KMS-11 (cell line): ENCODE results near the gene PIK3IP1.

Experiments
- H2AFZ ChIP-seq: fragments of 200-600 bp; sonication (generic); 2 replicates; pipeline ENCODE4 v1.6.1; 2016; ENCODE audit warnings: antibody characterized with exemption, mixed run types, low read depth
- H3K27ac ChIP-seq: fragments of 200-600 bp; sonication (generic); 2 replicates; pipeline ENCODE4 v1.6.1; 2016; ENCODE audit warnings: mild to moderate bottlenecking, mixed run types
- H3K27me3 ChIP-seq: fragments of 200-600 bp; sonication (generic); 2 replicates; pipeline ENCODE4 v1.6.1; 2017; ENCODE audit warnings: mild to moderate bottlenecking, low read depth, mixed run types, moderate library complexity; ENCODE audit not compliant: insufficient read depth
- H3K36me3 ChIP-seq: fragments of 200-600 bp; sonication (generic); 2 replicates; pipeline ENCODE4 v1.6.1; 2017; ENCODE audit warnings: mild to moderate bottlenecking, mixed run types; ENCODE audit not compliant: insufficient read depth
- H3K4me1 ChIP-seq: fragments of 200-600 bp; sonication (generic); 2 replicates; pipeline ENCODE4 v1.6.1; 2016; ENCODE audit warnings: mild to moderate bottlenecking, low read depth, mixed run types; ENCODE audit not compliant: poor library complexity, severe bottlenecking
- H3K4me2 ChIP-seq: fragments of 200-600 bp; sonication (generic); 2 replicates; pipeline ENCODE4 v1.7.0; 2016; ENCODE audit warnings: mild to moderate bottlenecking, mixed run types
- H3K4me3 ChIP-seq: fragments of 200-600 bp; sonication (generic); IDR thresholded peaks from 2 replicates; pipeline ENCODE4 v1.6.1; 2017; ENCODE audit warnings: low read depth, low read length, mixed read lengths; ENCODE audit not compliant: insufficient read depth
- H3K79me2 ChIP-seq: fragments of 200-600 bp; sonication (generic); 2 replicates; pipeline ENCODE4 v1.6.1; 2016; ENCODE audit warnings: low read depth, mixed run types; ENCODE audit not compliant: insufficient read depth
- H3K9ac ChIP-seq: fragments of 200-600 bp; sonication (generic); 2 replicates; pipeline ENCODE4 v1.6.1; 2016; ENCODE audit warnings: mild to moderate bottlenecking, mixed run types
- H4K20me1 ChIP-seq: fragments of 200-600 bp; sonication (generic); 2 replicates; pipeline ENCODE4 v1.6.1; 2016; ENCODE audit warnings: mild to moderate bottlenecking, mixed run types; ENCODE audit not compliant: insufficient read depth
- CTCF ChIP-seq: fragments of 200-600 bp; sonication (generic); conservative IDR thresholded peaks from 2 replicates; pipeline ENCODE4 v1.6.1; 2017; ENCODE audit warnings: low read depth, mild to moderate bottlenecking, antibody characterized with exemption, low read length, moderate library complexity, mixed read lengths

Gene PIK3IP1

GRCh38 chr22:31302537-31302936, 10.2 kb upstream of the PIK3IP1 start:
- Histone ChIP-seq H3K27me3 (no peaks in the 10 kb centered on the region), H3K4me1 (no peaks in the 10 kb centered on the region), H4K20me1 (no peaks in the 10 kb centered on the region), H3K4me2 (no peak overlapping the region), H3K4me3 (no peak overlapping the region), H3K27ac (no peak overlapping the region), H3K79me2 (no peaks in the 10 kb centered on the region), H3K9ac (no peak overlapping the region), H2AFZ (no peak overlapping the region), H3K36me3 (no peaks in the 10 kb centered on the region)
- no peak for TF ChIP-seq CTCF

- Histone ChIP-seq H2AFZ (no peak overlapping the region), H3K36me3 (no peaks in the 10 kb centered on the region), H3K27me3 (no peaks in the 10 kb centered on the region), H3K4me3 (no peak overlapping the region), H3K4me2 (no peak overlapping the region), H3K4me1 (no peaks in the 10 kb centered on the region), H4K20me1 (no peaks in the 10 kb centered on the region), H3K79me2 (no peaks in the 10 kb centered on the region), H3K27ac (no peak overlapping the region), H3K9ac (no peak overlapping the region)
- TF ChIP-seq CTCF, result no peak
Observed at GRCh38 chr22:31302006-31302405, 9.7 kb upstream of the PIK3IP1 start.

- Histone ChIP-seq H4K20me1 (no peaks in the 10 kb centered on the region), H3K4me3 (no peak overlapping the region), H3K4me2 (no peak overlapping the region), H3K27me3 (no peaks in the 10 kb centered on the region), H2AFZ (no peak overlapping the region), H3K4me1 (peaks cover under 1% of the 10 kb centered on the region), H3K27ac (no peak overlapping the region), H3K79me2 (no peaks in the 10 kb centered on the region), H3K9ac (no peak overlapping the region), H3K36me3 (no peaks in the 10 kb centered on the region)
- no peak for TF ChIP-seq CTCF
Observed at GRCh38 chr22:31300896-31301295, 8.6 kb upstream of the PIK3IP1 start.

- Histone ChIP-seq H3K36me3 (no peaks in the 10 kb centered on the region), H3K4me3 (no peak overlapping the region), H3K27ac (no peak overlapping the region), H3K4me2 (no peak overlapping the region), H3K79me2 (no peaks in the 10 kb centered on the region; the same call in 1 of the 2 replicates), H3K9ac (no peak overlapping the region), H2AFZ (no peak overlapping the region), H3K27me3 (no peaks in the 10 kb centered on the region), H4K20me1 (no peaks in the 10 kb centered on the region), H3K4me1 (peaks cover 20% of the 10 kb centered on the region)
- TF ChIP-seq CTCF, result no peak
Observed at GRCh38 chr22:31295831-31296657, 3.8 kb upstream of the PIK3IP1 start.
